H1 (cell line): Measurements from ENCODE around the gene CGN. TPM values are rescaled to one million over a fixed set of nuclear protein-coding genes. Genes with fewer than 3 reads are reported as not detected.

Experiments used
- CTBP2 ChIP-seq: IDR thresholded peaks from 2 replicates; pipeline ENCODE4 v1.7.0; 2011; ENCODE audit warnings: borderline replicate concordance, mild to moderate bottlenecking, moderate library complexity, mixed read lengths, low read length; ENCODE audit not compliant: insufficient read depth, insufficient read length
- EGR1 ChIP-seq: IDR thresholded peaks from 2 replicates; pipeline ENCODE4 v1.6.1; 2011; ENCODE audit warnings: low read depth, low read length, borderline replicate concordance
- HDAC6 ChIP-seq: IDR thresholded peaks from one replicate; pipeline ENCODE4 v1.7.1; 2012; ENCODE audit warnings: low read depth, mild to moderate bottlenecking, inconsistent platforms, low read length, moderate library complexity
- NANOG ChIP-seq: IDR thresholded peaks from 2 replicates; pipeline ENCODE4 v1.6.1; 2011; ENCODE audit warnings: low read length, low read depth, mild to moderate bottlenecking, inconsistent platforms; ENCODE audit not compliant: insufficient read depth, poor library complexity, severe bottlenecking
- POLR2A ChIP-seq, 2 experiments: IDR thresholded peaks; 1 replicate in 1 of 2; 2 replicates in 1 of 2; pipeline ENCODE4 v1.6.1; 2011; ENCODE audit warnings: low read depth in 2 of 2, low read length in 2 of 2, mild to moderate bottlenecking in 2 of 2; ENCODE audit errors: control extremely low read depth in 1 of 2
- SIRT6 ChIP-seq: IDR thresholded peaks from one replicate; pipeline ENCODE4 v1.7.1; 2012; ENCODE audit warnings: low read length, inconsistent platforms
- YY1 ChIP-seq: IDR thresholded peaks from 2 replicates; pipeline ENCODE4 v1.6.1; 2011; ENCODE audit warnings: low read depth, mild to moderate bottlenecking, low read length
- polyA plus RNA-seq, 7 experiments: library from polyadenylated mRNA; depleted of rRNA in 3 of 7; stranded (reverse) in 5 of 7; unstranded in 2 of 7; fragments of >200 nt in 5 of 7; fragments of 200-250 nt in 2 of 7; gene quantifications; 1 replicate in 5 of 7; 2 replicates in 1 of 7; 4 replicates in 1 of 7; pipeline versions ENCODE4 v1.2.1 to v1.2.3, GENCODE V29; 2011 to 2013; ENCODE audit warnings: missing spikeins in 2 of 7, mixed read lengths in 2 of 7
- total RNA-seq: library from RNA; stranded (reverse); fragmentation: NEBNext Ultra II Directional; extraction: Animal tissue kit (Norgen Biotek cat#: 25700); gene quantifications from 2 replicates; pipeline ENCODE4 v1.2.1, GENCODE V29; 2021

CGN gene
- total and polyA plus RNA-seq, 2 of the 8 experiments (the other 6 are each of a cell fraction or from before 2014, with no cell fraction given), result 15.9 to 52.7 TPM

GRCh38 chr1:151518431-151518830 is 7.2 kb downstream of the CGN start (continued):
- no peak for TF ChIP-seq CTBP2
- TF ChIP-seq EGR1, result no peak
- TF ChIP-seq NANOG, result no peak
- TF ChIP-seq HDAC6, result no peak
- no peak for TF ChIP-seq YY1
- no peak for TF ChIP-seq POLR2A (IDR thresholded peaks at IDR 0.05; ENCODE audit: control extremely low read depth in 1 of 2, low read depth in 2 of 2, low read length in 2 of 2)
- TF ChIP-seq SIRT6, result no peak
